ENCODE results near the gene RTN4.

RTN4 gene

DNA sequence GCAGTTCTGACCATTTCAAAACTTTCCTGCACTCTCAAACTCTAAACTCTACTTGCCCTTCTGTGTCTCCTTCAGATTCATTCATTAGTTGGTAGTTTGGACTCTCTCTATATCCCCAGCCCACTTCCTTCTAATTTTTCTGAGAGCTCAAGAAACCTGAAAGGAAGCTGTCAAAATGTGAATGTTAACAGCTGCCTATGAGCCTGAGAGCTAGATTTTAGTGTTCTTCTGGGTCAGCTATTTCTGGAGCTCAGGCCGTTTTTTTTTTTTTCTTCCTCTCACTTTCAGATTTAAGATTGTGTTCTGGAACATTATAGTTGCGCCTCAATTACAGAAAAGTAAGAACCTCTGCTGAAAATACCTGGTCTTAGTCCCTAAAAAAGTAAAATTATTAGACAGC is 73.1 kb downstream of the RTN4 start:
- no peak for DNase-seq
- Histone ChIP-seq H3K36me3 (ENCODE audit: control insufficient read depth, insufficient read depth, low read length) (peaks cover 5% of the 10 kb centered on the region), H3K4me1 (ENCODE audit: control insufficient read depth, insufficient read depth, low read length, poor library complexity, severe bottlenecking) (no peaks in the 10 kb centered on the region), H3K27me3 (replicated peaks; ENCODE audit: control insufficient read depth, insufficient read depth, low read length, poor library complexity, severe bottlenecking) (no peaks in the 10 kb centered on the region), H3K27ac (ENCODE audit: insufficient read depth, low read length, poor library complexity, severe bottlenecking) (no peak overlapping the region), H3K4me3 (ENCODE audit: insufficient read depth, low read depth, low read length, poor library complexity, severe bottlenecking) (no peak overlapping the region), H3K9me3 (ENCODE audit: control insufficient read depth, low read length) (no peaks in the 10 kb centered on the region)

DNA sequence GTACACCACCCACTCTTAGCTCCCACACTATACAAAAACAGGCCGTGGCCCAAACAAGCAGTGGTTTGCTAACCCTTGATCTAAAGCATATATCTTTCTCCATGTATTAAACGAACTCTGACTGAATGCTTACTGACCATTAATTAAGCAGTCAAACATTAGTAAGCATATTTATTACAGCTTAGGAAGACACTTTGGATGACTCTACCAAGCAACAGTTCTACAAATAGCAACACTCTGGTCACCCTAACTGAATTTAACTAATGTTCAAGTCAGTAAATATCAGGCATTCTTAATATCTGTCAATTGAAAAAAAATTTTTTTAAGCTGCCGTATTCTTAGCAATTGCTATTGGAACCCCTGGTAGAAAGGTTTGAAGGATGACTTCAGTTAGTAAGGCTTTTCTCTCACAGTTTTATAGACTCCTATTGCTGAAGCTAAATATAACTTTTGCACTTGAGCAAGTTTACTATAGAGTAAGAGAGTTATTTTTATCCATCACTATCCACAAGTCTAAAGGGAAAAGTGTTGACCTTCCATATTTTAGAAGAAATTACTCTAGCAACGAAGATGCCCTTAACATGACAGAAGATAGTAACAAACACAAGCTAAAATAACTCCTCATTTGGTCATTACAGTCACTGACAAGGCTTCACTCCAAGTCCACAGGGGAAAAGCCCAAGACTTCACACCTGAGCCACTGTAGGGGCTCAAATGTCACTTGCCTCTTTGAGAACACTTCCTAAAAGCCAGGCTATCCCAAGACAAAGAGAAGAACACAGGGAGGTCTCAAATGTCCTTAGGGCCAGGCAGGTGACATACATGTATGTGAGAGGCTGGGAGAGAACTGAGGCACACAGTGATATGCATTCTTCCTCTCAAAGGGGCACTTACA is 74.4 kb downstream of the RTN4 start:
- no peaks in the 10 kb centered on the region for H3K4me1 ChIP-seq (ENCODE audit: control insufficient read depth, insufficient read depth, low read length, poor library complexity, severe bottlenecking)
- no peaks in the 10 kb centered on the region for H3K9me3 ChIP-seq (ENCODE audit: control insufficient read depth, low read length)
- H3K27me3 ChIP-seq (replicated peaks; ENCODE audit: control insufficient read depth, insufficient read depth, low read length, poor library complexity, severe bottlenecking): no peaks in the 10 kb centered on the region
- H3K36me3 ChIP-seq (ENCODE audit: control insufficient read depth, insufficient read depth, low read length): peaks cover 15% of the 10 kb centered on the region
- DNase-seq: no peak
- no peak overlapping the region for H3K27ac ChIP-seq (ENCODE audit: insufficient read depth, low read length, poor library complexity, severe bottlenecking)
- no peak overlapping the region for H3K4me3 ChIP-seq (ENCODE audit: insufficient read depth, low read depth, low read length, poor library complexity, severe bottlenecking)

DNA sequence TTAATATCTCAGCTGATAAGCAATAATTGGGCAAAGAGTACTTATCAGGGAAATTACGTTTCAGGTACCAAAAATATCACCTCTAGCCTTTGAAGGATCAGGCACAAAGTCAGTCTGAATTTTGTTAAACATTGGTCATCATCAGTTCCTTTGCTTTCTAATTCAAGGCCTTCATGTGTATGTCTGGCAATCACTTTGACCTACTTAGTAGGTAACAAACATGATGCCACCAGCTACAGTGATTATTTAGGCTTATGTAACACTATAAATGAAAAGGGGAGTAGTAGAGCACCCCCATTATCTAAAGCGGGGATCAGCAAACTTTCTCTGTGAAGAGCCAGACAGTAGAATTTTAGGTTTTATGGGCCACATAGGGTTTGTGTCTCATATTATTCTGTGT is 75.1 kb downstream of the RTN4 start:
- H3K9me3 ChIP-seq (ENCODE audit: control insufficient read depth, low read length): no peaks in the 10 kb centered on the region
- H3K27ac ChIP-seq (ENCODE audit: insufficient read depth, low read length, poor library complexity, severe bottlenecking): no peak overlapping the region
- peaks cover 18% of the 10 kb centered on the region for H3K36me3 ChIP-seq (ENCODE audit: control insufficient read depth, insufficient read depth, low read length)

DNA sequence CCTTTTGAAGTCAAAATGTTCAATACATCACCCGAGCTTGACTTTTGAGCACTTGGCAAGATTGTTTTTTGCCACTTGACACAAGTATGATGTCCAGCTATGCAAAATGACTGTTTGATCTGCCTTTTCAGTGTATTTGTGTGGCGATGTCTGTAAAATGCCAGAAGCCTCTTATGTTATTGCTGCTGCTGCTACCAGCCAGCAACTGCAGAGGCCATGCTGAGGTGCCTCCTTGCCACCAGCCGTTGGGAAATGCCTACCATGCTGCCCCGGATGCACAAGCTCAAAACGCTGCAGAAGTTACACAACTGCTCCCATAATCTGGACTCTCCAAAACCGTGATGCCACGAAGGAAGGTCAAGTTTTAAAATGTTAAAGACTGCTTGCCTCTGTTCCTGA is 80.3 kb downstream of the RTN4 start:
- Histone ChIP-seq H3K27ac (ENCODE audit: insufficient read depth, low read length, poor library complexity, severe bottlenecking) (no peak overlapping the region), H3K4me3 (ENCODE audit: insufficient read depth, low read depth, low read length, poor library complexity, severe bottlenecking) (no peak overlapping the region), H3K4me1 (ENCODE audit: control insufficient read depth, insufficient read depth, low read length, poor library complexity, severe bottlenecking) (peaks cover 17% of the 10 kb centered on the region), H3K27me3 (replicated peaks; ENCODE audit: control insufficient read depth, insufficient read depth, low read length, poor library complexity, severe bottlenecking) (no peaks in the 10 kb centered on the region), H3K36me3 (ENCODE audit: control insufficient read depth, insufficient read depth, low read length) (peaks cover 18% of the 10 kb centered on the region), H3K9me3 (ENCODE audit: control insufficient read depth, low read length) (no peaks in the 10 kb centered on the region)
- DNase-seq: no peak

More for the DNA sequence above, 75.1 kb downstream of the RTN4 start:
- Histone ChIP-seq H3K27me3 (replicated peaks; ENCODE audit: control insufficient read depth, insufficient read depth, low read length, poor library complexity, severe bottlenecking) (no peaks in the 10 kb centered on the region), H3K4me3 (ENCODE audit: insufficient read depth, low read depth, low read length, poor library complexity, severe bottlenecking) (no peak overlapping the region), H3K4me1 (ENCODE audit: control insufficient read depth, insufficient read depth, low read length, poor library complexity, severe bottlenecking) (no peaks in the 10 kb centered on the region)
- DNase-seq: no peak

DNA sequence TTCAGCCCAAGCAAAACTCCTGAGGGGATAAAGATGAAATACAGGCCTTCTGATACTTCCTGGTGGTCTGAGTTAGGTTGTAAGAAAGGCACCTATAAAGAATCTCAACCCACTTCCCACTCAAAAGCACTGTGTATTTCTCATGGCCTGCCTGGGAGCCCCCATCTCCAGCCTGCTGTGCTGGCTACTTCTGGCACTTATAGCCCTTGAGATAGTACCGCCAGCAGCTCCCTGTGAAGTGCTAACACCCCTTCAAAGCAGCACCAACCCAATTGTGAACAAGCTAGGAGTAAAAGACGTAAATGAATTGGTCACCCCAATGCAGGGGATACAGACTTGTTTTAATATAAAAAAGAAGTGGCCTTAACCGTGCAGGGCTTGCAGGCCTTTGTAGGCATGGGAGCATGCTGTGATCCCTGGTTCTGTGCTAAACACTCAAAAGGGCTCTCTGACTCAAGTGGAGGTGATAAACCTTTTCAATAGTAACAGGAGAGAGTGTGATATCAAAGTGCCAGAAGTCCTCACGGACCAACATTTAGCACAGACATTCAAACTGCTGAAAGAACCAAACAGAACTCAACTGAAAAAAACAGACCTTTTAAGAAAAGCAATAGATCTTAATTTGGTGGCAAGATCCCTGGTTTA is 80.8 kb downstream of the RTN4 start:
- H3K4me3 ChIP-seq (ENCODE audit: insufficient read depth, low read depth, low read length, poor library complexity, severe bottlenecking): no peak overlapping the region
- DNase-seq: no peak
- H3K4me1 ChIP-seq (ENCODE audit: control insufficient read depth, insufficient read depth, low read length, poor library complexity, severe bottlenecking): peaks cover 21% of the 10 kb centered on the region
- H3K36me3 ChIP-seq (ENCODE audit: control insufficient read depth, insufficient read depth, low read length): peaks cover 18% of the 10 kb centered on the region
- no peaks in the 10 kb centered on the region for H3K27me3 ChIP-seq (replicated peaks; ENCODE audit: control insufficient read depth, insufficient read depth, low read length, poor library complexity, severe bottlenecking)
- no peaks in the 10 kb centered on the region for H3K9me3 ChIP-seq (ENCODE audit: control insufficient read depth, low read length)
- no peak overlapping the region for H3K27ac ChIP-seq (ENCODE audit: insufficient read depth, low read length, poor library complexity, severe bottlenecking)

DNA sequence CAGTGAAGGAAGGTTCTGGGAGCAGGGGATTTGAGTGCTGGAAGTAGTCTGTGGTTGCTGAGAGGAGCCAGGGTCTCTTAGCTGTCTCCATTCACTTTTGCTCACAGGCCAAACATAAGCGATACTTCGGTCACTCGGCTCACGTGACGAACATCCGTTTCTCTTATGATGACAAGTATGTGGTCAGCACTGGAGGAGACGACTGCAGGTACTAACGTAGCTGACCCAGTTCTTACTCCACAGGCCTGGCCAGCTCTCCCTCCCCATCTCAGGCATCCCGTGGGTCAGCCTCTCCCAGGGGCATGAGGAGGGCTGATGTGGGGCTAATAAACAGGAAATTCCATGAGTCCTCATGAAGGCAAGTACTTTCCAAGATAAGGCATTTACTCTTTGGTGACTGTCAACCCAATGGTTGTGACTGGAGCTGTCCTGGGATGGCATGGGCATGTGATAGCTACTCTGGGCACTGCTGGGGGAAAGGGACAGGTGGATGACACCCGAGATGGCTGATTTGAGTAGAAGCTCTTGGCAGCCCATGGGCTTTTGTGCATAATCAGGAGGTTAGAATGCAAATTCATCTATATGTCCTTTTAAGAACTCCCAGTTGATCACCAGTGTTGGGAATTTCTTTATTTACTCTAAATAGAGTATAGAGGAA is 81.6 kb downstream of the RTN4 start:
- no peak for DNase-seq
- H3K36me3 ChIP-seq (ENCODE audit: control insufficient read depth, insufficient read depth, low read length): peaks cover 18% of the 10 kb centered on the region
- peaks cover 25% of the 10 kb centered on the region for H3K4me1 ChIP-seq (ENCODE audit: control insufficient read depth, insufficient read depth, low read length, poor library complexity, severe bottlenecking)
- no peak overlapping the region for H3K27ac ChIP-seq (ENCODE audit: insufficient read depth, low read length, poor library complexity, severe bottlenecking)
- H3K27me3 ChIP-seq (replicated peaks; ENCODE audit: control insufficient read depth, insufficient read depth, low read length, poor library complexity, severe bottlenecking): no peaks in the 10 kb centered on the region
- no peak overlapping the region for H3K4me3 ChIP-seq (ENCODE audit: insufficient read depth, low read depth, low read length, poor library complexity, severe bottlenecking)
- no peaks in the 10 kb centered on the region for H3K9me3 ChIP-seq (ENCODE audit: control insufficient read depth, low read length)

DNA sequence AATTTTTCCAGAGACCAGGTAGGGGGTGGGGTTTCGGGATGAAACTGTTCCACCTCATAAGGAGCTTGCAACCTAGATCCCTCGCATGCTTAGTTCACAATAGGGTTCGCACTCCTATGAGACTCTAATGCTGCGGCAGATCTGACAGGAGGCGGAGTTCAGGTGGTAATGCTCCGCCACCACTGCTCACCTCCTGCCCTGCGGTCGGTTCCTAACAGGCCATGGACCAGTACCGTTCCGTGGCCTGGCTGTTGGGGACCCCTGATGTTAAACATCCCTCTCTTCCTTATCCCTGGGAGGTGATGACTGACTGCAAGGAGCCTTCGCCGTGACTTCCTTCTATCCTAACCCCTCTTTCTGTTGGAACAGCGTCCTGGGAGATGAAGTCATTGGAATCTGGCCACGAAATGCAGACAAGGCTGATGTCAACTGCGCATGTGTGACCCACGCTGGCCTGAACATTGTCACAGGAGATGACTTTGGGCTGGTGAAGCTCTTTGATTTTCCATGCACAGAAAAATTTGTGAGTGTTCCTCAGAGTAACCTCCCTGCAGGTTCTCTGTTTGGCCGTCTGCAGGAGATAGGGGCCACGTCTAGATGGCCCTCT is 82.4 kb downstream of the RTN4 start:
- no peaks in the 10 kb centered on the region for H3K27me3 ChIP-seq (replicated peaks; ENCODE audit: control insufficient read depth, insufficient read depth, low read length, poor library complexity, severe bottlenecking)
- H3K9me3 ChIP-seq (ENCODE audit: control insufficient read depth, low read length): no peaks in the 10 kb centered on the region
- no peak overlapping the region for H3K4me3 ChIP-seq (ENCODE audit: insufficient read depth, low read depth, low read length, poor library complexity, severe bottlenecking)
- peaks cover 13% of the 10 kb centered on the region for H3K36me3 ChIP-seq (ENCODE audit: control insufficient read depth, insufficient read depth, low read length)
- no peak for DNase-seq
- H3K4me1 ChIP-seq (ENCODE audit: control insufficient read depth, insufficient read depth, low read length, poor library complexity, severe bottlenecking): peaks cover 25% of the 10 kb centered on the region
- no peak overlapping the region for H3K27ac ChIP-seq (ENCODE audit: insufficient read depth, low read length, poor library complexity, severe bottlenecking)

DNA sequence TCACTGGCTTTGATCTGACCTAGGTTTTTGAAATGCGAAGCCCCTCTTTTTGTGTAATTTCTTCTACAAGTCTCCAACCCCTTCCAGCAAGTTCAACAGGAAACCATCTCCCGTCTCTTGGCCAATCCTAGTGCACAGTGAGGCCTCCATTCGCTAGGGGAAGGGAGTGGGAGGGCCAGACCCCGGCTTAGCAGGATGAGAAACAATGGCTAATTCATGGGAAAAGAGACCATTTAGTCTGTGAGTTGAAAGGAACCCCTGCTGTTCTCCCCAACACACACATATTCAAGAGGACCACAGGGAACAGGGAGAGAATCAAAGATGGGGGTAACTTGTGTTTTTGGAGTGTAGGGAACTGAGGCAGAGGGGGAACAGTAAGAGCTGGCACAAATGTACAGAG is 83.0 kb downstream of the RTN4 start:
- H3K27ac ChIP-seq (ENCODE audit: insufficient read depth, low read length, poor library complexity, severe bottlenecking): no peak overlapping the region
- H3K4me3 ChIP-seq (ENCODE audit: insufficient read depth, low read depth, low read length, poor library complexity, severe bottlenecking): no peak overlapping the region
- peaks cover 13% of the 10 kb centered on the region for H3K36me3 ChIP-seq (ENCODE audit: control insufficient read depth, insufficient read depth, low read length)
- no peak for DNase-seq
- no peaks in the 10 kb centered on the region for H3K9me3 ChIP-seq (ENCODE audit: control insufficient read depth, low read length)
- no peaks in the 10 kb centered on the region for H3K27me3 ChIP-seq (replicated peaks; ENCODE audit: control insufficient read depth, insufficient read depth, low read length, poor library complexity, severe bottlenecking)
- H3K4me1 ChIP-seq (ENCODE audit: control insufficient read depth, insufficient read depth, low read length, poor library complexity, severe bottlenecking): peaks cover 25% of the 10 kb centered on the region

DNA sequence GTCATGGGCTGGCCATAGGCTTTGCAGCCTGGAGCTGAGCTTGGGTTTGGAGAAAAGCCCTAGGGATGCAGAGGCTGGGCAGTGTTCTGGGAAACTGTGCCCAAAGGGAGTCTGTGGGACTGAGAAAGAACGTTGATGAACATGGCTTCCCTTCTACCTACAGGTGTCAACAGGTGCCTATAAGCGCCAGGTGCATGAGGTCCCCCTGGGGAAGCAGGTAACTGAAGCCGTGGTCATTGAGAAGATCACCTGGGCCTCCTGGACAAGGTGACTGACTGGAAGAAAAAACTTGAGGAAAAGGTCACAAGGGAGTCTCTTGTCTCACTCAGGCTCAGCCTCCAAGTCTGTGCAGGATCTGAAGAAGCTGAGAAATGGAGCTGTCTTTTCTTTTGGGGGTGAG is 83.4 kb downstream of the RTN4 start:
- H3K27ac ChIP-seq (ENCODE audit: insufficient read depth, low read length, poor library complexity, severe bottlenecking): no peak overlapping the region
- peaks cover 25% of the 10 kb centered on the region for H3K4me1 ChIP-seq (ENCODE audit: control insufficient read depth, insufficient read depth, low read length, poor library complexity, severe bottlenecking)
- H3K36me3 ChIP-seq (ENCODE audit: control insufficient read depth, insufficient read depth, low read length): peaks cover 13% of the 10 kb centered on the region
- H3K9me3 ChIP-seq (ENCODE audit: control insufficient read depth, low read length): no peaks in the 10 kb centered on the region
- H3K27me3 ChIP-seq (replicated peaks; ENCODE audit: control insufficient read depth, insufficient read depth, low read length, poor library complexity, severe bottlenecking): no peaks in the 10 kb centered on the region
- no peak overlapping the region for H3K4me3 ChIP-seq (ENCODE audit: insufficient read depth, low read depth, low read length, poor library complexity, severe bottlenecking)
- DNase-seq: no peak

Data from effector memory CD4-positive, alpha-beta T cell (primary cell).